HEK293 (cell line): ENCODE results near the gene VPREB3.

Source experiments
- KLF16 ChIP-seq: fragments of 450-650 bp; formaldehyde crosslinking; IDR thresholded peaks from 2 replicates; pipeline ENCODE4 v1.5.1; 2017; ENCODE audit warnings: missing biosample characterization, missing genetic modification characterization
- MYNN ChIP-seq: fragments of 450-650 bp; formaldehyde crosslinking; IDR thresholded peaks from 2 replicates; pipeline ENCODE4 v1.5.1; 2016; ENCODE audit warnings: missing biosample characterization, missing genetic modification characterization, borderline replicate concordance
- ZNF138 ChIP-seq: fragments of 450-650 bp; formaldehyde crosslinking; IDR thresholded peaks from 2 replicates; pipeline ENCODE4 v1.5.1; 2016; ENCODE audit warnings: missing biosample characterization, missing genetic modification characterization, borderline replicate concordance
- ZNF558 ChIP-seq: fragments of 450-650 bp; formaldehyde crosslinking; IDR thresholded peaks from 2 replicates; pipeline ENCODE4 v1.5.1; 2016; ENCODE audit warnings: missing biosample characterization, missing genetic modification characterization
- TF ChIP-seq, protein P1 (sequence below): fragments of 450-650 bp; formaldehyde crosslinking; IDR thresholded peaks from 2 replicates; pipeline ENCODE4 v1.5.1; 2016; ENCODE audit warnings: missing biosample characterization, missing genetic modification characterization

DNA sequence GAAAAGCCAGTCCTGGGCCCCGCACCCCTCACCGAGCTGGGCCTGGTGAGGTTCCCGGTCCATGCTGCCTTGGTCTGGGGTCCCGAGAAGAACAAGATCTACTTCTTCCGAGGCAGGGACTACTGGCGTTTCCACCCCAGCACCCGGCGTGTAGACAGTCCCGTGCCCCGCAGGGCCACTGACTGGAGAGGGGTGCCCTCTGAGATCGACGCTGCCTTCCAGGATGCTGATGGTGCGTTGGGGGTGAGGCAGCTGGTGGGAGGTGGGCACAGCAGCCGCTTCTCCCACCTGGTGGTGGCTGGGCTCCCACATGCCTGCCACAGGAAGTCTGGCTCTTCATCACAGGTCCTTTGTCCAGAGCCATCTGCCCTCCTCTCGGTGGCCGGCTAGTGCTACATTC lies 28.0 kb upstream of the VPREB3 start:
- TF ChIP-seq MYNN (no peak), KLF16 (no peak), ZNF558 (tag by site-specific recombination) (no peak), ZNF138 (tag by site-specific recombination) (no peak)
- TF ChIP-seq, protein P1, sequence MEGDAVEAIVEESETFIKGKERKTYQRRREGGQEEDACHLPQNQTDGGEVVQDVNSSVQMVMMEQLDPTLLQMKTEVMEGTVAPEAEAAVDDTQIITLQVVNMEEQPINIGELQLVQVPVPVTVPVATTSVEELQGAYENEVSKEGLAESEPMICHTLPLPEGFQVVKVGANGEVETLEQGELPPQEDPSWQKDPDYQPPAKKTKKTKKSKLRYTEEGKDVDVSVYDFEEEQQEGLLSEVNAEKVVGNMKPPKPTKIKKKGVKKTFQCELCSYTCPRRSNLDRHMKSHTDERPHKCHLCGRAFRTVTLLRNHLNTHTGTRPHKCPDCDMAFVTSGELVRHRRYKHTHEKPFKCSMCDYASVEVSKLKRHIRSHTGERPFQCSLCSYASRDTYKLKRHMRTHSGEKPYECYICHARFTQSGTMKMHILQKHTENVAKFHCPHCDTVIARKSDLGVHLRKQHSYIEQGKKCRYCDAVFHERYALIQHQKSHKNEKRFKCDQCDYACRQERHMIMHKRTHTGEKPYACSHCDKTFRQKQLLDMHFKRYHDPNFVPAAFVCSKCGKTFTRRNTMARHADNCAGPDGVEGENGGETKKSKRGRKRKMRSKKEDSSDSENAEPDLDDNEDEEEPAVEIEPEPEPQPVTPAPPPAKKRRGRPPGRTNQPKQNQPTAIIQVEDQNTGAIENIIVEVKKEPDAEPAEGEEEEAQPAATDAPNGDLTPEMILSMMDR (tag by site-specific recombination) = no peak
